GM21786 (cell line): ENCODE measurements around the gene HTR4.

Source experiments
- ATAC-seq: cut with Tn5 transposase; IDR thresholded peaks from one replicate; pipeline ENCODE4 v1.9.1; 2021; ENCODE audit not compliant: unreplicated experiment

HTR4 gene

GRCh38 chr5:148615644-148616275 lies 38.6 kb downstream of the HTR4 start:
- no peak for ATAC-seq

GRCh38 chr5:148607406-148607805 lies 46.9 kb downstream of the HTR4 start:
- ATAC-seq = no peak

DNA sequence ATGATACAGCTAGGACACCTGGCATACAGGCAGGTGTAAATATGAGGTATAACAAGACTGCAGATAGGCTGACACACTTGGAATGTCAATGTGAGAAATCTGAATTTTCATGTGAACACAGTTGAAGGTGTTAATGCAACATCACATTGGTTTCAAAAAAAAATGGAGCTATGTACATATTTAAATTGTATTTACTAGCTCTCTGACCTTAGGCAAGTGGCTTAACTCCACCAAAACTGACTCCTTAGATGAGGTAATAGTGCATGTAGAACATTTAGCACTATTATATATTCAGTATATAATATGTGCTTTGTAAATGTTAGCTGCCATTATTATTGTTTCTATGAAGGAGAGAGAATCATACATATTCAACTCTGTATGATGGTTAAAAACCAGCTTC lies 48.0 kb downstream of the HTR4 start:
- no peak for ATAC-seq

DNA sequence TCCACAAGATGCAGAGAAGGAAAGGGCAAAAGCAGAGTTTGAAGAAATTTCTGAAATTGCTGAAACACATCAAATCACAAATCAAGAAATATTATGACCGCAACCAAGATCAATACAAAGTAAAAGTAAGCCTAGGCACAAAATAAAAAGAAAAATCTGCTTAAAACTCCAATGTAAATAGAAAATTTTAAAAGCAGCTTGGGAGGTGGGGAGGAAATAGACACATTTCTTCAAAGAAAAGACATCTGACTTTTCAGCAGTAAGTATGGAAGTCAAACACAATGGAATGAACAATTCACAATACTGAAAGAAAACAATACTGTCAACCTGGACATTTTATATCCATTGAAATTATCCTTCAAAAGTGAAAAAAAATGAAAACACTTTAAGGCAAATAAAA lies 55.1 kb downstream of the HTR4 start:
- ATAC-seq = no peak

GRCh38 chr5:148595697-148596096 lies 58.6 kb downstream of the HTR4 start:
- ATAC-seq = no peak

DNA sequence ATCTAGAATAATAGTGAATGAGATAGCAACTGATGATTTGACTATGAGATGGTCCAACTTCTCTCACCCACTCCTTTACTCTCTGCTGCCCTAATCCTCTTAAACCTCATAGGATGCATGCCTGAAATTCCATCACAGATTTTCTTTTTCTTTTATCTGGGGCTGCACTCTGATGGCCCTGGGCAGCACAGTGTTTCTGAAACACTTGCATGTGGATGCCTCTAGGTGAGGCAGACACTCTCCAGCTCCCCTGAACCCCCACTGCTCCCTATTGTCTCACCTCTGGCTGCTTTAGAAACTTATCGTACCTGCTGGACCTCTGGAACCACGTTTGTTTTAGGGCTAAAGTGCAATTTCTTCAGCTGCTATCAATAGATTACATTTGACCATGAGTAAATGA lies 67.5 kb downstream of the HTR4 start:
- no peak for ATAC-seq

- no peak for ATAC-seq
Observed at GRCh38 chr5:148585988-148586387, 68.3 kb downstream of the HTR4 start.

GRCh38 chr5:148584103-148584502 lies 70.2 kb downstream of the HTR4 start:
- ATAC-seq = no peak

DNA sequence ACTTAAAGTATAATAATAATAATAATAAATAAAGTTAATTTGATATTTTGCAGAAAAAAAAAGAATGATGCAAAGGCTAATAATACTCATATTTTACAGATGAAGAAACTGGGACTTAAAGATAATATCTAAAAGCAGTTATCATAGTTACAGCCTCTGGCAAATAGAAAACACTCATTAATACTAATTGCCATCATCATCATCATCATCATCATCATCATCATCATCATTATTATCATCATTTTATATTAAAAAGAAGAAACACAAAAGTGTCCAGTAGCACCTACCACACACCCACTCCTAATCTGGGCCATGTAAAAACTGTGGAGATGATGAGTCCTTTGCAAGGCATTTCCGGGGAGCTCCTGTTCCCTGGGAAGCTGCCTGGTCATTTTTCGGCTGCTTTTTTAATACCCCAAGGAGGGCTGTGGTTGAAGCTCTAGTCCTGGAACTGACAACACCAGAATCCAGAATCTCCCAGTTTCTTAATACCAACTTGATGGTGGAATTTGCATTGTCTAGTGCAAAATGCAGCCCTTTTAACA lies 70.8 kb downstream of the HTR4 start:
- ATAC-seq = no peak

DNA sequence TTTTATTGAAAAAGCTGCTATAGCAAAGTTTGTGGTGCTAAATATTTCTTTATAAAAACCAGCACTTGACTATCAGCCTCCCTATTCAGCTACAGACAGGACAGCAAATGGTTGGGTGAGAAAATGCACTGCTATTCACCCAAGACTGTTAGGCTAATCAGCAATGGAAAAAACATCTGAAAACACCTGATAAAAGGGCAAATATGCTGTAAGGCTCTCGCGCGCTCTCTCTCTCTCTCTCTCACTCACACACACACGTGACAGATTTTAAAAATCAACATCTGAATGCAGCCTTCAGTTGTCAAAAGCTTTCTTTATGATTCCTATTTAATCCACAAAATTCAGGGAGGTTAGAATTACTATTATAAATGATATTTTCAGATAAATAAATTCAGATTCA lies 80.2 kb downstream of the HTR4 start:
- ATAC-seq = no peak

DNA sequence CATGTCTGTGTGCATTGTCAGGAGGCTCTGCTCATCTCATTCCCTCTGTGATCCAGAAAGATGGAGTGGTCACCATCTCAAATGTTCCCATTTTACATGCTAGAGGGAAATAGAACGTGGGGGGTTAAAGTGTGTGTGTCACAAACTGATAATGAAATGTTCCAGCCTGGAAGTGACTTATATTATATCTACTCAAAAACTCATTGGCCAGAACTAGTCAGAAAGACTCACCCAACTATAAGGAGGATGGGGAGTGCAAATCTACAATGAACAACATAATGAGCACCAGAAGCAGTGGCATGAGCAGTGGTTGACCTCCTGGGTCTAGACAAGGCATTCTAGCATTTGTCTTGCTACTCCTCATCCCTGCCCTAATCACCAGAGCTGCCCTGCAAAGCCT lies 81.0 kb downstream of the HTR4 start:
- ATAC-seq = no peak

GRCh38 chr5:148569948-148570347 lies 84.4 kb downstream of the HTR4 start:
- no peak for ATAC-seq

DNA sequence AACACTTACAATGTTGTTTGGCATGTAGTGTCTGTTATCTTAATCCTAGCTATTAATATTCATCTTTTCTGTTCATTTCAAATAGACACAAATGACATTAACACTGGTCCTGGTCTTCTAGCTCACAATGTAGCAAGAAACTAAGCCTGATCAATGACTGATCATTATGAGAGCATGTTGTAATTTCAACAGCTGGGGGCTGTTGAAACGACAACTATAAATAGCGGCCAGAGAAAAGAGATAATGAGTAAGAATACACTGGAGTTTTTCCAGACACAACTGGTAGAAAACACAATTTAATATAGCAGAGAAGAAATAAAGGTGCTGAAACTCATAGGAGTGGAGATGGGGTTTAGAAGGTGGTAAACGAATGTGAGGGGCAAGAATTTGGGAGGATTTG lies 89.2 kb downstream of the HTR4 start:
- no peak for ATAC-seq

DNA sequence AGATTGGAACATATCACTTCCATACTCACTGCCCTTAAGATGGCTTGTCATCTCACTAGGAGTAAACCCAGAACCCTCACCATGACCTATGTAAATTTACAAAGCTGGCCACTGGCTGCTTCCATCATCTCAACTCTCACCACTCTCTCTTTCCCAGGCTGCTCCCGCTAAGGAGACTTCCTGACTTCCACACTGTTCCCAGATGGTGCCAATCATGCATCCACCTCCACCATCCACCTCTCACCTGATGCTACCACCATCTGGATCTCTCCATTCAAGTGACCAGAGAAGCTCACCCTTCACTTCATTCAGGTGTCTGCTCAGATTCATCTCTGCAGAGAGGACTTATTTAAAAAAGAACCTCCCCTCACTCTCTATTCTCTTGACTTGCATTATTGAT lies 91.3 kb downstream of the HTR4 start:
- no peak for ATAC-seq

DNA sequence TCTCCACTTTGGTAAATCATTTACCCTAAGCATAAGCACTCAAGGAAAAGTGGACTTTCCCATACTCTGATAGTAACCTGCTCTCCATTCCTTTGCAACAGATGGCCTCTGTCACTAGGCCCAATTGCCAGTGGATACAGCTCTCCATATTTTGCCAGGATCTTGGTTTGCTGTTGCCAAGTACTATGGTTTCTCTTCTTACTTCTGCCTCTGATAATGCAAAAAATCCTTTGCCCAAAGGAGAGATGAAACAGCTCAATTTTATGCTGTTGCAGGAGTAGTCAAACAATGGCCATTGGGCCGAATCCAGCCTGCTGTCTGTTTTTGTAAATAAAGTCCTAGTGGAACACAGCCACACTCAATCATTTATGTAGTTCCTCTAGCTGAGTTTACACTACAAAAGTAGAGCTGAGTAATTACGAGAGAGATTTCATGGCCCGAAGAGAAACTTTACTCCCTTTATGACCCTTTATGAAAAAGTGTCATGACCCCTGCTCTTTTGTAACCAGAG lies 92.5 kb downstream of the HTR4 start:
- ATAC-seq = no peak

GRCh38 chr5:148559461-148559860 lies 94.9 kb downstream of the HTR4 start:
- ATAC-seq = no peak

- ATAC-seq = no peak
Observed at GRCh38 chr5:148558892-148559291, 95.4 kb downstream of the HTR4 start.

GRCh38 chr5:148556835-148557234 lies 97.5 kb downstream of the HTR4 start:
- no peak for ATAC-seq

DNA sequence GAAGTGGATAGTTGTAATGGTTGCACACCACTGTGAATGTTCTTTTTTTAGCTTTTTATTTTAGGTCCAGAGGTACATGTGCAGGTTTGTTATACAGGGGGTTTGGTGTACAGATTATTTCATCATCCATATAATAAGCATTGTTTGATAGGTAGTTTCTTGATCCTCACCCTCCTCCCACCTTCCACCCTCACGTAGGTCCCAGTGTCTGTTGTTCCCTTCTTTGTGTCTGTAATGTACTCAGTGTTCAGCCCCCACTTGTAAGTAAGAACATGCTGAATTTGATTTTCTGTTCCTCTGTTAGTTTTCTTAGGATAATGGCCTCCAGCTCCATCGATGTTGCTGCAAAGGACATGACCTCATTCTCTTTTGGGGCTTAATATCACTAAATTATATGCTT lies 99.7 kb downstream of the HTR4 start:
- ATAC-seq = no peak

DNA sequence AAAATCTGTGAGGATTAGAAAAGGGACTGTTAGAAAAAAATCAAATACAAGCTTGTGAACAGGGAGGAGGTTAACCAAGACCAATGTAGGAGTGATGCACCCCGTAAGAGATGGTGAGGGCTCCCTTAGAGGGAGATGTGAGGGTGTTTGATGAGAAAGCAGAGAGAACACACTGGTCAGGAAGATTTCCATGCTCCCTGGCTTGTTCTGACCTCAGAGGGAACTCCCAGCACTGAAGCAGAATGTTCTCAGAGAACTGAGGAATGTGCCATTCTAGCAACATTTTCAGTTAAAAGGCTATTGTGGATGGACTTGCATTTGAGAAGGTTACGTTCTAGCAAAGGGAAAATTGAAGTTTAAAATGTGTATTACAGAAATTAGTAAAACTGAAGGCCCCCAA lies 110.6 kb downstream of the HTR4 start:
- no peak for ATAC-seq

- ATAC-seq = no peak
Observed at GRCh38 chr5:148542812-148543211, 111.5 kb downstream of the HTR4 start.

- ATAC-seq = no peak
Observed at GRCh38 chr5:148541054-148541835, 113.1 kb downstream of the HTR4 start.
